HepG2 (cell line): ENCODE data around the gene AGT. TPM values are rescaled to one million over a fixed set of nuclear protein-coding genes. Genes with fewer than 3 reads are reported as not detected.

Experiments
- ATAC-seq: fragments of 200-7000 bp; cut with Tn5 transposase; 3 replicates; pipeline ENCODE4 v1.9.1; 2020; ENCODE audit warnings: mild to moderate bottlenecking, moderate library complexity
- BruUV-seq: library from RNA; stranded (reverse); fragments of 400-500 nt; replicated peaks from 2 replicates; lab custom pipeline; 2021; lab: Mats Ljungman, UMichigan
- CTCF ChIA-PET: fragments of 300-600 bp; formaldehyde crosslinking; extraction: SDS; loops from one replicate; lab custom pipeline; 2021; ENCODE audit warnings: low total read pairs, inconsistent platforms, low intra/inter-chr PET ratio; lab: Yijun Ruan, JAX
- POLR2A ChIA-PET: fragments of 350-600 bp; sonication (Branson Sonifier 250); formaldehyde crosslinking; loops from one replicate; lab custom pipeline; 2020; ENCODE audit warnings: antibody characterized with exemption, inconsistent platforms; lab: Yijun Ruan, JAX
- DNase-seq: peaks from one replicate; pipeline ENCODE4 v3.0.0-alpha.2; 2015; ENCODE audit warnings: low spot score
- FAIRE-seq: peaks from 3 replicates; lab custom pipeline; 2011; peaks lifted over from hg19 to GRCh38; lab: Jason Lieb, UNC
- H2AFZ ChIP-seq: one replicate; pipeline ENCODE4 v1.6.1; 2011; ENCODE audit warnings: low read length, inconsistent platforms
- H3K27ac ChIP-seq: fragments of 300-600 bp; 3 replicates; pipeline ENCODE4 v1.8.0; 2011; ENCODE audit warnings: mixed run types, mild to moderate bottlenecking, mixed read lengths, low read length, inconsistent platforms; ENCODE audit not compliant: insufficient read depth; ENCODE audit errors: extremely low read length
- H3K27me3 ChIP-seq, 2 experiments: fragments of 200-600 bp in 1 of 2; 2 replicates in 1 of 2; 3 replicates in 1 of 2; pipeline versions ENCODE4 v1.6.0 to v1.8.0; 2011; ENCODE audit warnings: low read length in 2 of 2, mild to moderate bottlenecking in 2 of 2, moderate library complexity in 2 of 2, inconsistent platforms in 1 of 2; ENCODE audit not compliant: insufficient read depth in 2 of 2, control insufficient read depth in 1 of 2
- H3K36me3 ChIP-seq, 2 experiments: fragments of 200-600 bp in 1 of 2; replicated peaks in 1 of 2; 2 replicates in 1 of 2; 3 replicates in 1 of 2; pipeline versions ENCODE4 v1.5.1 to v1.8.0; 2011; ENCODE audit warnings: low read length in 2 of 2, inconsistent platforms in 1 of 2; ENCODE audit not compliant: insufficient read depth in 2 of 2, control insufficient read depth in 1 of 2
- H3K4me1 ChIP-seq: 2 replicates; pipeline ENCODE4 v1.5.1; 2012; ENCODE audit warnings: low read length, inconsistent platforms; ENCODE audit not compliant: insufficient read depth
- H3K4me2 ChIP-seq: 2 replicates; pipeline ENCODE4 v1.6.0; 2011; ENCODE audit warnings: low read depth, low read length, inconsistent platforms
- H3K4me3 ChIP-seq, 3 experiments: fragments of 200-600 bp in 1 of 3; sonication (generic), shearing (Covaris generic) in 1 of 3; replicated peaks in 1 of 3; 2 replicates each; pipeline ENCODE4 v1.5.1; 2011 to 2016; ENCODE audit warnings: low read length in 3 of 3, inconsistent platforms in 2 of 3, low read depth in 2 of 3, mild to moderate bottlenecking in 2 of 3, control low read depth in 1 of 3, mixed read lengths in 1 of 3; ENCODE audit not compliant: insufficient read depth in 1 of 3
- H3K79me2 ChIP-seq: one replicate; pipeline ENCODE4 v1.6.1; 2011; ENCODE audit warnings: low read length, inconsistent platforms; ENCODE audit not compliant: insufficient read depth
- H3K9ac ChIP-seq: 2 replicates; pipeline ENCODE4 v1.6.0; 2011; ENCODE audit warnings: mild to moderate bottlenecking, low read depth, low read length, inconsistent platforms; ENCODE audit not compliant: insufficient read depth
- H3K9me3 ChIP-seq: 2 replicates; pipeline ENCODE4 v1.5.1; 2012; ENCODE audit warnings: mild to moderate bottlenecking, low read length
- H4K20me1 ChIP-seq: 2 replicates; pipeline ENCODE4 v1.6.0; 2011; ENCODE audit warnings: inconsistent platforms, mild to moderate bottlenecking, low read length, moderate library complexity; ENCODE audit not compliant: insufficient read depth
- ARID2 ChIP-seq: sonication (generic); formaldehyde crosslinking; IDR thresholded peaks from 2 replicates; pipeline ENCODE4 v1.8.1; 2022; ENCODE audit warnings: mild to moderate bottlenecking, missing genetic modification reagents, borderline replicate concordance
- HNRNPK ChIP-seq: fragments of 200-400 bp; formaldehyde crosslinking; IDR thresholded peaks from 2 replicates; pipeline ENCODE4 v1.6.1; 2018; ENCODE audit warnings: low read length, low read depth, moderate library complexity, mild to moderate bottlenecking; ENCODE audit not compliant: poor library complexity, severe bottlenecking
- IRF1 ChIP-seq: sonication (generic); formaldehyde crosslinking; IDR thresholded peaks from 2 replicates; pipeline ENCODE4 v1.4.0; 2020; ENCODE audit warnings: low read depth, mild to moderate bottlenecking, missing genetic modification reagents
- JDP2 ChIP-seq: sonication (generic); formaldehyde crosslinking; IDR thresholded peaks from 2 replicates; pipeline ENCODE4 v1.8.1; 2022; ENCODE audit warnings: missing genetic modification reagents, borderline replicate concordance
- POLR2A ChIP-seq, 2 experiments: IDR thresholded peaks; 2 replicates each; pipeline ENCODE4 v1.6.1; 2011; ENCODE audit warnings: low read depth in 2 of 2, low read length in 2 of 2, mild to moderate bottlenecking in 1 of 2, moderate library complexity in 1 of 2; ENCODE audit not compliant: insufficient read depth in 1 of 2
- SMC3 ChIP-seq: IDR thresholded peaks from 2 replicates; pipeline ENCODE4 v1.6.1; 2011; ENCODE audit warnings: low read length, improper control_type of control experiment
- ZNF101 ChIP-seq: sonication (generic); formaldehyde crosslinking; IDR thresholded peaks from 2 replicates; pipeline ENCODE4 v1.4.0; 2020; ENCODE audit warnings: mild to moderate bottlenecking, low read depth, missing genetic modification reagents, borderline replicate concordance
- ZNF546 ChIP-seq: sonication (generic); formaldehyde crosslinking; conservative IDR thresholded peaks from 2 replicates; pipeline ENCODE4 v1.8.1; 2023; ENCODE audit warnings: mild to moderate bottlenecking, missing genetic modification reagents
- ZNF572 ChIP-seq: sonication (generic); formaldehyde crosslinking; IDR thresholded peaks from 2 replicates; pipeline ENCODE4 v1.5.1; 2020; ENCODE audit warnings: mild to moderate bottlenecking, missing genetic modification reagents
- ZNF577 ChIP-seq: sonication (generic); formaldehyde crosslinking; IDR thresholded peaks from 2 replicates; pipeline ENCODE4 v1.4.0; 2020; ENCODE audit warnings: mild to moderate bottlenecking, low read depth, missing genetic modification reagents, borderline replicate concordance
- WGBS: methylation state at CpG from one replicate; pipeline ENCODE4 v1.1.6; 2017; ENCODE audit warnings: low lambda C conversion rate; 5-methylcytosine and 5-hydroxymethylcytosine counted together
- in situ Hi-C: cut with HindIII; loops from 2 replicates; pipeline ENCODE4 v1.10.0; 2017; ENCODE audit warnings: low pct_unique_long_range_greater_than_20kb; ENCODE audit not compliant: extremely low pct_ligation_motif_present
- intact Hi-C: fragments of 100-400 bp; cut with micrococcal nuclease; formaldehyde crosslinking; loops from one replicate; pipeline ENCODE4 v1.10.0; 2022; ENCODE audit not compliant: unreplicated experiment
- polyA plus RNA-seq, 8 experiments: library from polyadenylated mRNA; depleted of rRNA in 3 of 8; stranded (reverse) in 7 of 8; unstranded in 1 of 8; fragments of >200 nt; fragmentation: Illumina TruSeq in 4 of 8; extraction: Trizol in 4 of 8; gene quantifications; 2 replicates each; pipeline versions ENCODE4 v1.2.1 to v1.2.3, GENCODE V29; 2011 to 2016; ENCODE audit warnings: low read depth in 4 of 8, missing spikeins in 1 of 8, mixed read lengths in 1 of 8; ENCODE audit not compliant: insufficient read depth in 1 of 8
- total RNA-seq, 5 experiments: library from RNA; depleted of rRNA; stranded (reverse); fragments of >200 nt; fragmentation: Illumina TruSeq; extraction: Trizol; gene quantifications; 2 replicates each; pipeline ENCODE4 v1.2.3, GENCODE V29; 2016; ENCODE audit warnings: low read depth in 1 of 5

The AGT gene
- total and polyA plus RNA-seq, 2 of the 13 experiments (the other 11 are each of a cell fraction or from before 2014, with no cell fraction given) = 892 to 2,071 TPM

GRCh38 chr1:230669543-230669942 lies 44.4 kb downstream of the AGT start:
- DNase-seq (no peak), ATAC-seq (no peak), FAIRE-seq (no peak)
- no peak overlapping the region for H3K27ac ChIP-seq
- H3K79me2 ChIP-seq = no peaks in the 10 kb centered on the region
- ChIA-PET CTCF (no interaction called here), POLR2A (no interaction called here)
- H2AFZ ChIP-seq = no peak overlapping the region
- WGBS = 98% methylated on average over 8 of the region's 8 CpGs
- H3K4me3 ChIP-seq = no peak overlapping the region
- BruUV-seq = no TSS peak
- no peak overlapping the region for H3K4me2 ChIP-seq
- no peak overlapping the region for H3K9ac ChIP-seq
- no peaks in the 10 kb centered on the region for H3K27me3 ChIP-seq
- H3K9me3 ChIP-seq = no peaks in the 10 kb centered on the region
- in situ Hi-C loops (no loop called here), intact Hi-C loops (no loop called here)
- H3K4me1 ChIP-seq = no peaks in the 10 kb centered on the region
- peaks cover 21 to 82% of the 10 kb centered on the region in 2 experiments for H3K36me3 ChIP-seq
- no peaks in the 10 kb centered on the region for H4K20me1 ChIP-seq
- TF ChIP-seq ZNF577 (CRISPR knock-in tag) = no peak
- TF ChIP-seq JDP2 (CRISPR knock-in tag) = no peak
- TF ChIP-seq ZNF546 (CRISPR knock-in tag) = no peak
- TF ChIP-seq IRF1 = no peak
- TF ChIP-seq POLR2A (IDR thresholded peaks at IDR 0.05; ENCODE audit: insufficient read depth in 1 of 2, low read depth in 2 of 2, low read length in 2 of 2) = no peak
- no peak for TF ChIP-seq ZNF572 (CRISPR knock-in tag)
- no peak for TF ChIP-seq ARID2 (CRISPR knock-in tag)
- no peak for TF ChIP-seq SMC3
- TF ChIP-seq, all 625 proteins: peak for 0

GRCh38 chr1:230668227-230668626 lies 45.7 kb downstream of the AGT start:
- Histone ChIP-seq H3K4me3 (no peak overlapping the region), H3K27ac (no peak overlapping the region), H3K4me2 (no peak overlapping the region), H3K27me3 (no peaks in the 10 kb centered on the region)
- BruUV-seq = no TSS peak
- intact Hi-C loops (no loop called here), in situ Hi-C loops (no loop called here)
- ChIA-PET POLR2A (no interaction called here), CTCF (no interaction called here)
- TF ChIP-seq HNRNPK (peak; percentile 78), ZNF101 (CRISPR knock-in tag) (no peak)
- TF ChIP-seq, all 625 proteins: peak for 1
- H3K9me3 ChIP-seq = no peaks in the 10 kb centered on the region
- H4K20me1 ChIP-seq = no peaks in the 10 kb centered on the region
- no peak overlapping the region for H2AFZ ChIP-seq
- no peaks in the 10 kb centered on the region for H3K79me2 ChIP-seq
- H3K36me3 ChIP-seq = peaks cover 21 to 87% of the 10 kb centered on the region in 2 experiments
- no peaks in the 10 kb centered on the region for H3K4me1 ChIP-seq
- FAIRE-seq (no peak), DNase-seq (no peak), ATAC-seq (no peak)
- H3K9ac ChIP-seq = no peak overlapping the region
- WGBS = 97% methylated on average over 6 of the region's 6 CpGs
